ENCODE data around the gene RDH16.

RDH16 gene

GRCh38 chr12:56998316-56998715, 40.9 kb upstream of the RDH16 start:
- Histone ChIP-seq H3K36me3 (ENCODE audit: control insufficient read depth, low read length) (peaks cover 34% of the 10 kb centered on the region), H3K4me3 (ENCODE audit: low read length) (no peak overlapping the region), H3K27ac (ENCODE audit: low read depth, low read length) (no peak overlapping the region), H3F3A (ENCODE audit: control insufficient read depth, insufficient read depth) (no peaks in the 10 kb centered on the region), H4K20me1 (ENCODE audit: control insufficient read depth, insufficient read depth, low read depth, low read length) (peaks cover 10% of the 10 kb centered on the region; the same call in 1 of the 2 replicates), H3K9me2 (replicated peaks; ENCODE audit: control insufficient read depth, low read length) (no peaks in the 10 kb centered on the region), H3K4me1 (ENCODE audit: control insufficient read depth, low read length) (no peaks in the 10 kb centered on the region; the same call in 1 of the 2 replicates), H3K27me3 (ENCODE audit: control insufficient read depth, low read length) (no peaks in the 10 kb centered on the region), H3K4me2 (ENCODE audit: low read length) (no peak overlapping the region), H3K79me2 (ENCODE audit: control insufficient read depth, low read length) (peaks cover 34% of the 10 kb centered on the region), H3K9me3 (ENCODE audit: control insufficient read depth, insufficient read depth, low read length) (no peaks in the 10 kb centered on the region)
- no peak for TF ChIP-seq CTCF (IDR thresholded peaks at IDR 0.05; ENCODE audit: low read depth, low read length, poor library complexity, severe bottlenecking)
- no peak for TF ChIP-seq EZH2phosphoT487 (IDR thresholded peaks at IDR 0.05; ENCODE audit: borderline replicate concordance, low read length)

DNA sequence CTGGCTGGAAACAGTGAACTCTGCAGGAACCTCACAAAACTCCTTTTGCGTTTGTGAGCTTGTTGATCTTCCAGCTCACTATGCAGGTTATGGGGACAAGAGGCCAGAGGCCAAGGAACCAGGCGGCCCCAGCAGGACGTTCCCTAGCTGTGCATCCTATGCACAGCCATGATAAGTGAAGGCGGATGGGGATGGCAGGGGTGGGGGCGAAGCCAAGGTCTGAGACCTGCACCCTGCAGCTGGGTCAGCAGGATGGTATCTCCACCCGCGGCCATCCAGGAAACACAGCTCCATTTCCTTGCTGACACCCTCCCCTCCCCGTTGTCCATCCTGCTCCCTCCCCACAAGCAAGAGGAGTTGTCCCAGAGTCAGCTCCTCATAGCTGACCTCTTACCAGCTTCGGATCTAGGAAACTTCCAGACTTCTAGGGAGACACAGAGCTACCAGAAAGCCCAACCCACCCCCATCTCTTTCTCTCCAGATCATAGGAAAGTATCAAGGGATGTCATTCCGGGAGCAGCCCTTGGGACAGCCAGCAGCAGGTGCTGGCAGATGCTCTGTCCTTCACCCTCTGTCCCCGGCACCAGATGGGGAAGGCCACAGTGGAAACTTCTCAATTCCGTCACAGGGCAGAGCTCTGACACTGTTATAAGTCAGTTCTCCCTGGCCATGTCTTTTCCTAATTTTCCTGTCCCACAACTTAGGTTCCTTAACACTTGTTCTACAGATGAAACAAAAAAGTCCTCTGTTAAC, 39.6 kb upstream of the RDH16 start:
- TF ChIP-seq EZH2phosphoT487 (IDR thresholded peaks at IDR 0.05; ENCODE audit: borderline replicate concordance, low read length) (no peak), CTCF (IDR thresholded peaks at IDR 0.05; ENCODE audit: low read depth, low read length, poor library complexity, severe bottlenecking) (no peak)
- Histone ChIP-seq H3K4me3 (ENCODE audit: low read length) (no peak overlapping the region), H3K4me1 (ENCODE audit: control insufficient read depth, low read length) (no peaks in the 10 kb centered on the region; the same call in 1 of the 2 replicates), H4K20me1 (ENCODE audit: control insufficient read depth, insufficient read depth, low read depth, low read length) (peaks cover 10% of the 10 kb centered on the region; the same call in 1 of the 2 replicates), H3K9me2 (replicated peaks; ENCODE audit: control insufficient read depth, low read length) (no peaks in the 10 kb centered on the region), H3K79me2 (ENCODE audit: control insufficient read depth, low read length) (peaks cover 25% of the 10 kb centered on the region), H3K9me3 (ENCODE audit: control insufficient read depth, insufficient read depth, low read length) (no peaks in the 10 kb centered on the region), H3K36me3 (ENCODE audit: control insufficient read depth, low read length) (peaks cover 21% of the 10 kb centered on the region), H3F3A (ENCODE audit: control insufficient read depth, insufficient read depth) (no peaks in the 10 kb centered on the region), H3K4me2 (ENCODE audit: low read length) (no peak overlapping the region), H3K27me3 (ENCODE audit: control insufficient read depth, low read length) (no peaks in the 10 kb centered on the region), H3K27ac (ENCODE audit: low read depth, low read length) (no peak overlapping the region)

DNA sequence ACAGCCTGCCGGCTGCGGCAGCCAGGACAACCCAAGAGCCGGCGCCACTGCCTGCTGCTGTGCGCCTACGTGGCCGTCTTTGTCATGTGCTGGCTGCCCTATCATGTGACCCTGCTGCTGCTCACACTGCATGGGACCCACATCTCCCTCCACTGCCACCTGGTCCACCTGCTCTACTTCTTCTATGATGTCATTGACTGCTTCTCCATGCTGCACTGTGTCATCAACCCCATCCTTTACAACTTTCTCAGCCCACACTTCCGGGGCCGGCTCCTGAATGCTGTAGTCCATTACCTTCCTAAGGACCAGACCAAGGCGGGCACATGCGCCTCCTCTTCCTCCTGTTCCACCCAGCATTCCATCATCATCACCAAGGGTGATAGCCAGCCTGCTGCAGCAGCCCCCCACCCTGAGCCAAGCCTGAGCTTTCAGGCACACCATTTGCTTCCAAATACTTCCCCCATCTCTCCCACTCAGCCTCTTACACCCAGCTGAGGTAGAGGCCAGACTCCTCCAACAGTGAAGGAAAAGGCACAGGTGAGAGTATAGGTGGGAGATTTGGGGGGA, 38.6 kb upstream of the RDH16 start:
- Histone ChIP-seq H3K4me2 (ENCODE audit: low read length) (no peak overlapping the region), H3K4me3 (ENCODE audit: low read length) (no peak overlapping the region), H3K36me3 (ENCODE audit: control insufficient read depth, low read length) (peaks cover 11% of the 10 kb centered on the region), H4K20me1 (ENCODE audit: control insufficient read depth, insufficient read depth, low read depth, low read length) (0 out of 2 replicates have a peak, but pooled peaks cover 6% of the 10 kb centered on the region), H3K27ac (ENCODE audit: low read depth, low read length) (no peak overlapping the region), H3K9me3 (ENCODE audit: control insufficient read depth, insufficient read depth, low read length) (no peaks in the 10 kb centered on the region), H3K4me1 (ENCODE audit: control insufficient read depth, low read length) (0 out of 2 replicates have a peak, but pooled peaks cover 4% of the 10 kb centered on the region), H3K79me2 (ENCODE audit: control insufficient read depth, low read length) (peaks cover 16% of the 10 kb centered on the region), H3K9me2 (replicated peaks; ENCODE audit: control insufficient read depth, low read length) (no peaks in the 10 kb centered on the region), H3F3A (ENCODE audit: control insufficient read depth, insufficient read depth) (no peaks in the 10 kb centered on the region), H3K27me3 (ENCODE audit: control insufficient read depth, low read length) (no peaks in the 10 kb centered on the region)
- TF ChIP-seq EZH2phosphoT487 (IDR thresholded peaks at IDR 0.05; ENCODE audit: borderline replicate concordance, low read length) (no peak), CTCF (IDR thresholded peaks at IDR 0.05; ENCODE audit: low read depth, low read length, poor library complexity, severe bottlenecking) (no peak)
